ENCODE data around the gene GLIPR2. TPM values are rescaled to one million over a fixed set of nuclear protein-coding genes. Genes with fewer than 3 reads are reported as not detected.
"Not testable (repeated sequence)": the region's sequence is repeated elsewhere in the genome, so short reads cannot be mapped to it uniquely, and the experiment has no call there.

GLIPR2 gene
- total RNA-seq, 4 donors from 2014 or later = 52.8 to 76.8 (median 59.8) TPM

- peaks cover under 1 to 82% (median 48%) of the 10 kb centered on the region in 3 donors for H3K4me1 ChIP-seq
- whole genome bisulfite sequencing, 2 donors (ENCODE audit: low coverage in 1 of 2) = 6 to 11% methylated on average over 10 of the region's 11 CpGs
- ATAC-seq = peak; percentile 76
- TF ChIP-seq EP300 (IDR thresholded peaks at IDR 0.05) = no peak
- peak; percentile 69 for TF ChIP-seq POLR2AphosphoS5 (IDR thresholded peaks at IDR 0.05)
- TF ChIP-seq POLR2A (IDR thresholded peaks at IDR 0.05) = no peak
- TF ChIP-seq CTCF (IDR thresholded peaks at IDR 0.05) = no peak
- H3K27me3 ChIP-seq = no peaks in the 10 kb centered on the region
- H3K27ac ChIP-seq = peak overlapping the region; percentile 82 to 89 (median 86)
- no peak overlapping the region for H3K4me3 ChIP-seq
- H3K9me3 ChIP-seq = no peaks in the 10 kb centered on the region
- peaks cover 0 to 40% of the 10 kb centered on the region in 2 donors for H3K36me3 ChIP-seq
Observed at GRCh38 chr9:36154331-36154952, 17.9 kb downstream of the GLIPR2 start.

- H3K9me3 ChIP-seq = no peaks in the 10 kb centered on the region
- H3K4me1 ChIP-seq = peaks cover 0 to 80% (median 40%) of the 10 kb centered on the region in 3 donors
- WGBS, 2 donors (ENCODE audit: low coverage in 1 of 2) = 98 to 100% methylated on average over 4 to 6 of the region's 6 CpGs
- peak overlapping the region in 2 of 4 donors; percentile 85 to 89 for H3K27ac ChIP-seq
- H3K27me3 ChIP-seq = no peaks in the 10 kb centered on the region
- H3K36me3 ChIP-seq = peaks cover 0 to 27% of the 10 kb centered on the region in 2 donors
- no peak overlapping the region for H3K4me3 ChIP-seq
- TF ChIP-seq POLR2AphosphoS5 (IDR thresholded peaks at IDR 0.05) = no peak
- TF ChIP-seq CTCF (IDR thresholded peaks at IDR 0.05) = no peak
- no peak for TF ChIP-seq POLR2A (IDR thresholded peaks at IDR 0.05)
- no peak for TF ChIP-seq EP300 (IDR thresholded peaks at IDR 0.05)
- no peak for ATAC-seq
Observed at GRCh38 chr9:36156116-36156515, 19.6 kb downstream of the GLIPR2 start.

- peaks cover 3 to 77% (median 46%) of the 10 kb centered on the region in 3 donors for H3K4me1 ChIP-seq
Observed at GRCh38 chr9:36158122-36158521, 21.6 kb downstream of the GLIPR2 start.

GRCh38 chr9:36158917-36159316 is 22.4 kb downstream of the GLIPR2 start:
- WGBS, 2 donors (ENCODE audit: low coverage in 1 of 2) = 4 to 54% methylated on average over 3 to 7 of the region's 7 CpGs
- no peaks in the 10 kb centered on the region for H3K9me3 ChIP-seq
- H3K27ac ChIP-seq = peak overlapping the region; percentile 31 to 85 (median 81)
- no peaks in the 10 kb centered on the region for H3K27me3 ChIP-seq
- ATAC-seq = peak; percentile 33
- no peak overlapping the region for H3K4me3 ChIP-seq
- H3K36me3 ChIP-seq = peaks cover 0 to 17% of the 10 kb centered on the region in 2 donors
- peaks cover 5 to 77% (median 51%) of the 10 kb centered on the region in 3 donors for H3K4me1 ChIP-seq
- TF ChIP-seq EP300 (IDR thresholded peaks at IDR 0.05) (no peak), POLR2A (IDR thresholded peaks at IDR 0.05) (no peak), POLR2AphosphoS5 (IDR thresholded peaks at IDR 0.05) (peak; percentile 14)

More at GRCh38 chr9:36158122-36158521, 21.6 kb downstream of the GLIPR2 start:
- peak; percentile 38 for ATAC-seq
- H3K4me3 ChIP-seq = no peak overlapping the region
- H3K27ac ChIP-seq = peak overlapping the region; percentile 15 to 85 (median 81)
- TF ChIP-seq POLR2AphosphoS5 (IDR thresholded peaks at IDR 0.05) (peak; percentile 65), EP300 (IDR thresholded peaks at IDR 0.05) (no peak)
- H3K9me3 ChIP-seq = no peaks in the 10 kb centered on the region
- H3K27me3 ChIP-seq = no peaks in the 10 kb centered on the region
- WGBS, 2 donors (ENCODE audit: low coverage in 1 of 2) = 29% methylated on average over 2 of the region's 2 CpGs; no CpG with 5 or more reads in 1 of the 2 donors
- peaks cover 0 to 17% of the 10 kb centered on the region in 2 donors for H3K36me3 ChIP-seq

GRCh38 chr9:36159509-36159908 is 23.0 kb downstream of the GLIPR2 start:
- Histone ChIP-seq H3K36me3 (peaks cover 0 to 17% of the 10 kb centered on the region in 2 donors), H3K4me1 (peaks cover 5 to 77% (median 47%) of the 10 kb centered on the region in 3 donors), H3K27ac (peak overlapping the region; percentile 31 to 85 (median 81))
- not testable (repeated sequence) for ATAC-seq, H3K9me3 ChIP-seq, H3K27me3 ChIP-seq, H3K4me3 ChIP-seq
- WGBS, 2 donors (ENCODE audit: low coverage in 1 of 2) = 81 to 90% methylated on average over 2 to 3 of the region's 4 CpGs

GRCh38 chr9:36160126-36160525 is 23.6 kb downstream of the GLIPR2 start:
- H3K27ac ChIP-seq = peak overlapping the region in 2 of 4 donors; percentile 84 to 85
- peaks cover 5 to 77% (median 41%) of the 10 kb centered on the region in 3 donors for H3K4me1 ChIP-seq
- H3K36me3 ChIP-seq = peaks cover 0 to 17% of the 10 kb centered on the region in 2 donors
- H3K9me3 ChIP-seq, H3K27me3 ChIP-seq, ATAC-seq, H3K4me3 ChIP-seq: not testable (repeated sequence)
- 66 to 83% methylated on average over 2 of the region's 11 CpGs for WGBS, 2 donors (ENCODE audit: low coverage in 1 of 2)

- WGBS, 2 donors (ENCODE audit: low coverage in 1 of 2) = 34 to 86% methylated on average over 2 of the region's 2 CpGs
- H3K27me3 ChIP-seq = no peaks in the 10 kb centered on the region
Observed at GRCh38 chr9:36161187-36161586, 24.7 kb downstream of the GLIPR2 start.

More at GRCh38 chr9:36161187-36161586, 24.7 kb downstream of the GLIPR2 start:
- no peak overlapping the region for H3K4me3 ChIP-seq
- H3K9me3 ChIP-seq = no peaks in the 10 kb centered on the region
- peaks cover 0 to 12% of the 10 kb centered on the region in 2 donors for H3K36me3 ChIP-seq
- TF ChIP-seq EP300 (IDR thresholded peaks at IDR 0.05) = no peak
- TF ChIP-seq POLR2AphosphoS5 (IDR thresholded peaks at IDR 0.05) = peak; percentile 30
- no peak for TF ChIP-seq CTCF (IDR thresholded peaks at IDR 0.05)
- peaks cover 5 to 82% (median 38%) of the 10 kb centered on the region in 3 donors for H3K4me1 ChIP-seq
- no peak for ATAC-seq
- H3K27ac ChIP-seq = peak overlapping the region in 3 of 4 donors; percentile 72 to 85 (median 84)
